Measurements from ENCODE around the gene DHX16. TPM values are rescaled to one million over a fixed set of nuclear protein-coding genes. Genes with fewer than 3 reads are reported as not detected.

DHX16 gene
- total and polyA plus RNA-seq, 2 of the 8 experiments (the other 6 are each of a cell fraction or from before 2014, with no cell fraction given) = 27.4 to 44.4 TPM

DNA sequence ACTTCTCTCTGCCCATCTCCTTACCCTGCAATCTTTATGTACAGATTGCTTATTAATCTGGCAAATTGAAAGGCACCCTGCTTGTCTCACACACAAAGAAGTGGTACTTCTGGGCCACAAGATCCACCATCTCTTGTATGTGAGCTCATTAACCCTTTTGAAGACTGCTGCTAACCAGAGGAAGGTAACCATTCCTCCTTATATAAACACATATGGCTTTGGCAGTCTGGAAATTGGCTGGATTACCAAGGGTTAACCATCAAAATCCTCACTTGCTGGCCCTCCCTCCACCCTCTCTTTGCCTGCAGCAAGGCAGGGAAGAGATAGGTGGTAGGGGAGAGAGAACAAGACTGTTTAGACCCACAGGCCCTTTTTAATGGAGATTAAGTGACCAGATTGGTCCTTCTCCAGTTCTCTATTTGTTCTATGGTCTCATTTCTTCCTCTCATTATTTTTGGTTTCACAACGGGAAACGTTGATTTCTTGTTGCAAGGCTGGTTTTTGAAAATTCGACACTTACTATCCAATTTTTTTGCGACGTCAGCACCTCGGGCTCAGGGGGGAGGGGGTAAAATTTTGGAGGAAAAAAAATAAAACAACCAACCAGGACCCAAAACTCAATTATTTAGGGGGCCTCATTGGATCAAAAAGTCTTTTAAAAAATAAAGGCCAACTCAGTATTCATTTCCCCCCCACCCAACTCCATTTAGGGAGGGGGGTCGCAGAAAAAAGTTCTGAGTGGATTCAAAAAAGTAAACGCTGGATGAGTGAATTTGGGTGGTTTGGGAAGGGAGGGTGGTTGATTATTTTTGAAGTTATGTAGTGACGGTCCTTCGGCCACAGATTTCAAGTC lies 56.6 kb downstream of the DHX16 start (continued):
- TF ChIP-seq JUND (IDR thresholded peaks at IDR 0.05; ENCODE audit: low read length) (no peak), RAD21 (IDR thresholded peaks at IDR 0.05 in 1 of 2, conservative IDR thresholded peaks at IDR 0.05 in 1 of 2; ENCODE audit: low read depth in 2 of 2, low read length in 2 of 2) (no peak), CTCF (IDR thresholded peaks at IDR 0.05; ENCODE audit: control extremely low read depth in 1 of 3, insufficient read depth in 1 of 3, low read depth in 1 of 3, low read length in 3 of 3) (no peak), RNF2 (IDR thresholded peaks at IDR 0.05; ENCODE audit: borderline replicate concordance, low read depth, low read length, missing control alignments, poor library complexity, severe bottlenecking) (no peak), FOSL1 (IDR thresholded peaks at IDR 0.05; ENCODE audit: insufficient read depth, low read depth, low read length) (no peak), BACH1 (IDR thresholded peaks at IDR 0.05; ENCODE audit: low read length) (no peak), TAF1 (IDR thresholded peaks at IDR 0.05; ENCODE audit: low read depth, low read length) (peak; percentile 53; the same call in 1 of the 2 replicates), SAP30 (IDR thresholded peaks at IDR 0.05; ENCODE audit: insufficient read depth, insufficient replicate concordance, low read length) (no peak), NRF1 (IDR thresholded peaks at IDR 0.05; ENCODE audit: low read depth, low read length) (no peak), KDM4A (IDR thresholded peaks at IDR 0.05; ENCODE audit: low read depth, low read length, severe bottlenecking) (no peak), SIN3A (conservative IDR thresholded peaks at IDR 0.05 in 1 of 2, IDR thresholded peaks at IDR 0.05 in 1 of 2; ENCODE audit: low read depth in 1 of 2, low read length in 2 of 2) (0 out of 4 replicates have a peak, but pooled peaks of 1 of the 2 experiments have one; percentile 68), CHD2 (IDR thresholded peaks at IDR 0.05; ENCODE audit: low read length) (no peak), CEBPB (IDR thresholded peaks at IDR 0.05; ENCODE audit: low read depth, low read length) (no peak), KDM5A (IDR thresholded peaks at IDR 0.05; ENCODE audit: low read length) (no peak), SRF (IDR thresholded peaks at IDR 0.05; ENCODE audit: low read depth, low read length) (no peak)
- TF ChIP-seq, protein P1, sequence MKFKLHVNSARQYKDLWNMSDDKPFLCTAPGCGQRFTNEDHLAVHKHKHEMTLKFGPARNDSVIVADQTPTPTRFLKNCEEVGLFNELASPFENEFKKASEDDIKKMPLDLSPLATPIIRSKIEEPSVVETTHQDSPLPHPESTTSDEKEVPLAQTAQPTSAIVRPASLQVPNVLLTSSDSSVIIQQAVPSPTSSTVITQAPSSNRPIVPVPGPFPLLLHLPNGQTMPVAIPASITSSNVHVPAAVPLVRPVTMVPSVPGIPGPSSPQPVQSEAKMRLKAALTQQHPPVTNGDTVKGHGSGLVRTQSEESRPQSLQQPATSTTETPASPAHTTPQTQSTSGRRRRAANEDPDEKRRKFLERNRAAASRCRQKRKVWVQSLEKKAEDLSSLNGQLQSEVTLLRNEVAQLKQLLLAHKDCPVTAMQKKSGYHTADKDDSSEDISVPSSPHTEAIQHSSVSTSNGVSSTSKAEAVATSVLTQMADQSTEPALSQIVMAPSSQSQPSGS (IDR thresholded peaks at IDR 0.05; ENCODE audit: low read length) = no peak; the same call in 1 of the 2 replicates

Data from H1 (cell line).